H54 (cell line): ENCODE results near the gene RIMOC1.

Experiments used
- DNase-seq: peaks from one replicate; pipeline ENCODE4 v3.0.0; 2011; ENCODE audit warnings: low spot score, mixed read lengths; ENCODE audit not compliant: insufficient read length
- FAIRE-seq: peaks from 3 replicates; lab custom pipeline; 2011; peaks lifted over from hg19 to GRCh38; lab: Jason Lieb, UNC
- POLR2A ChIP-seq: IDR thresholded peaks from 2 replicates; pipeline ENCODE4 v1.6.1; 2011; ENCODE audit warnings: low read depth, mild to moderate bottlenecking, low read length

The RIMOC1 gene

GRCh38 chr5:41903892-41904799, at the start of gene RIMOC1:
RIMOC1 (plus strand) TSS chr5:41904344; CDS start chr5:41904368, 24 bp downstream.
- peak; percentile 86 for TF ChIP-seq POLR2A
- DNase-seq (peak; percentile 89), FAIRE-seq (peak; percentile 100)

GRCh38 chr5:41856644-41857491, 47.3 kb upstream of the RIMOC1 start:
- TF ChIP-seq POLR2A, result no peak
- FAIRE-seq (peak; percentile 99), DNase-seq (peak; percentile 21)

- FAIRE-seq, result no peak
- no peak for TF ChIP-seq POLR2A
Measured at GRCh38 chr5:41857989-41858388, 46.2 kb upstream of the RIMOC1 start.

GRCh38 chr5:41858890-41859289, 45.3 kb upstream of the RIMOC1 start:
- no peak for TF ChIP-seq POLR2A
- FAIRE-seq (no peak), DNase-seq (no peak)

More at GRCh38 chr5:41857989-41858388, 46.2 kb upstream of the RIMOC1 start:
- DNase-seq, result no peak

- DNase-seq, result no peak
- TF ChIP-seq POLR2A, result no peak
- peak; percentile 75 for FAIRE-seq
Measured at GRCh38 chr5:41863871-41864486, 40.2 kb upstream of the RIMOC1 start.

- no peak for TF ChIP-seq POLR2A
- FAIRE-seq (no peak), DNase-seq (no peak)
Measured at GRCh38 chr5:41869151-41869723, 34.9 kb upstream of the RIMOC1 start.

GRCh38 chr5:41869724-41870626, 34.2 kb upstream of the RIMOC1 start, which contains the start of gene OXCT1:
OXCT1 (minus strand) TSS chr5:41870425; CDS start chr5:41870358, 67 bp downstream.
- DNase-seq (peak; percentile 85), FAIRE-seq (peak; percentile 66)
- peak; percentile 85 for TF ChIP-seq POLR2A

GRCh38 chr5:41870627-41871048, 33.5 kb upstream of the RIMOC1 start:
- TF ChIP-seq POLR2A, result no peak
- DNase-seq (no peak), FAIRE-seq (peak; percentile 15)

GRCh38 chr5:41871852-41872251, 32.3 kb upstream of the RIMOC1 start:
- DNase-seq (no peak), FAIRE-seq (peak; percentile 84)
- no peak for TF ChIP-seq POLR2A

GRCh38 chr5:41874512-41875060, 29.6 kb upstream of the RIMOC1 start:
- no peak for TF ChIP-seq POLR2A
- no peak for FAIRE-seq
- DNase-seq, result no peak

- TF ChIP-seq POLR2A, result no peak
- FAIRE-seq (no peak), DNase-seq (no peak)
Measured at GRCh38 chr5:41875121-41875520, 29.0 kb upstream of the RIMOC1 start.

- no peak for TF ChIP-seq POLR2A
- DNase-seq (no peak), FAIRE-seq (peak; percentile 43)
Measured at GRCh38 chr5:41876678-41877077, 27.5 kb upstream of the RIMOC1 start.
